Esophagus (tissue), 2 donors: Measurements from ENCODE around the gene SH3RF2. TPM values are rescaled to one million over a fixed set of nuclear protein-coding genes. Genes with fewer than 3 reads are reported as not detected.

Experiments
- H3K27ac ChIP-seq, 2 donors: one replicate each; pipeline ENCODE4 v1.5.1; 2013; ENCODE audit warnings: low read depth in 2 of 2, mild to moderate bottlenecking in 2 of 2, inconsistent platforms in 1 of 2, low read length in 1 of 2, moderate library complexity in 1 of 2
- H3K27me3 ChIP-seq, 2 donors: one replicate each; pipeline ENCODE4 v1.6.1; 2013; ENCODE audit warnings: low read length in 2 of 2, control low read depth in 1 of 2, mild to moderate bottlenecking in 1 of 2; ENCODE audit not compliant: insufficient read depth in 2 of 2, control insufficient read depth in 1 of 2
- H3K36me3 ChIP-seq, 2 donors: one replicate each; pipeline ENCODE4 v1.6.1; 2013; ENCODE audit warnings: low read length in 1 of 2; ENCODE audit not compliant: control insufficient read depth in 2 of 2, insufficient read depth in 2 of 2
- H3K4me1 ChIP-seq, 2 donors: one replicate each; pipeline ENCODE4 v1.6.1; 2013; ENCODE audit warnings: low read length in 1 of 2; ENCODE audit not compliant: control insufficient read depth in 2 of 2, insufficient read depth in 2 of 2
- H3K4me3 ChIP-seq, 2 donors: one replicate each; pipeline ENCODE4 v1.5.1; 2013; ENCODE audit warnings: low read length in 2 of 2, mild to moderate bottlenecking in 2 of 2, low read depth in 1 of 2, moderate library complexity in 1 of 2
- H3K9me3 ChIP-seq, 2 donors: one replicate each; pipeline ENCODE4 v1.6.1; 2013; ENCODE audit warnings: mild to moderate bottlenecking in 2 of 2, low read depth in 1 of 2, low read length in 1 of 2, moderate library complexity in 1 of 2; ENCODE audit not compliant: control insufficient read depth in 2 of 2, insufficient read depth in 1 of 2
- WGBS, 2 donors: extraction: QIAGEN DNeasy Blood & Tissue Kit; methylation state at CpG; one replicate each; pipeline ENCODE4 v1.1.7; 2013; 5-methylcytosine and 5-hydroxymethylcytosine counted together
- polyA plus RNA-seq, 2 donors: library from polyadenylated mRNA; stranded (reverse); fragments of 200-250 nt; gene quantifications; one replicate each; pipeline ENCODE4 v1.2.3, GENCODE V29; 2013
- donor health status: healthy with polysubstance abuse.
- donor health status: Bipolar disorder and iron deficiency.

Gene SH3RF2
- polyA plus RNA-seq, 2 donors: 24.9 to 43.2 TPM

- no peaks in the 10 kb centered on the region for H3K4me1 ChIP-seq
- no peak overlapping the region for H3K27ac ChIP-seq
- 29 to 90% methylated on average over 2 of the region's 2 CpGs for WGBS, 2 donors
- H3K4me3 ChIP-seq: no peak overlapping the region
- peaks cover 0 to under 1% of the 10 kb centered on the region in 2 donors for H3K36me3 ChIP-seq
- H3K9me3 ChIP-seq: no peaks in the 10 kb centered on the region
- no peaks in the 10 kb centered on the region for H3K27me3 ChIP-seq
These were observed 83.7 kb downstream of the SH3RF2 start for GRCh38 chr5:146020100-146020499.

- Histone ChIP-seq H3K4me3 (no peak overlapping the region), H3K27ac (no peak overlapping the region), H3K9me3 (no peaks in the 10 kb centered on the region), H3K27me3 (no peaks in the 10 kb centered on the region), H3K36me3 (no peaks in the 10 kb centered on the region), H3K4me1 (peaks cover 0 to 6% of the 10 kb centered on the region in 2 donors)
- 91 to 92% methylated on average over 3 of the region's 3 CpGs for WGBS, 2 donors
These were observed 87.7 kb downstream of the SH3RF2 start for GRCh38 chr5:146024034-146024433.

GRCh38 chr5:146025114-146025680 lies 88.8 kb downstream of the SH3RF2 start:
- Histone ChIP-seq H3K36me3 (no peaks in the 10 kb centered on the region), H3K4me3 (no peak overlapping the region), H3K9me3 (no peaks in the 10 kb centered on the region), H3K27me3 (no peaks in the 10 kb centered on the region), H3K4me1 (peaks cover 0 to 6% of the 10 kb centered on the region in 2 donors), H3K27ac (no peak overlapping the region)
- 43 to 52% methylated on average over 4 of the region's 4 CpGs for WGBS, 2 donors

- H3K27me3 ChIP-seq: no peaks in the 10 kb centered on the region
- no peak overlapping the region for H3K27ac ChIP-seq
- no peak overlapping the region for H3K4me3 ChIP-seq
- H3K4me1 ChIP-seq: peaks cover 0 to 6% of the 10 kb centered on the region in 2 donors
- H3K36me3 ChIP-seq: no peaks in the 10 kb centered on the region
- no peaks in the 10 kb centered on the region for H3K9me3 ChIP-seq
- WGBS, 2 donors: 41 to 45% methylated on average over 1 of the region's 1 CpG
These were observed 89.3 kb downstream of the SH3RF2 start for GRCh38 chr5:146025681-146026080.

GRCh38 chr5:146026307-146027010 lies 90.1 kb downstream of the SH3RF2 start:
- Histone ChIP-seq H3K27ac (peak overlapping the region; percentile 57 to 90), H3K4me1 (peaks cover 0 to 6% of the 10 kb centered on the region in 2 donors)
- WGBS, 2 donors: 77 to 83% methylated on average over 8 of the region's 8 CpGs

GRCh38 chr5:146027751-146028150 lies 91.4 kb downstream of the SH3RF2 start:
- Histone ChIP-seq H3K9me3 (no peaks in the 10 kb centered on the region), H3K27ac (peak overlapping the region; percentile 62 to 90), H3K4me3 (no peak overlapping the region), H3K36me3 (no peaks in the 10 kb centered on the region), H3K27me3 (no peaks in the 10 kb centered on the region), H3K4me1 (peaks cover 0 to 6% of the 10 kb centered on the region in 2 donors)
- 47 to 57% methylated on average over 10 of the region's 10 CpGs for WGBS, 2 donors

More at GRCh38 chr5:146026307-146027010, 90.1 kb downstream of the SH3RF2 start:
- Histone ChIP-seq H3K9me3 (no peaks in the 10 kb centered on the region), H3K4me3 (no peak overlapping the region), H3K36me3 (no peaks in the 10 kb centered on the region), H3K27me3 (no peaks in the 10 kb centered on the region)

- no peak overlapping the region for H3K27ac ChIP-seq
- 74 to 75% methylated on average over 3 of the region's 3 CpGs for WGBS, 2 donors
These were observed 96.5 kb downstream of the SH3RF2 start for GRCh38 chr5:146032911-146033310.

GRCh38 chr5:146034127-146034526 lies 97.7 kb downstream of the SH3RF2 start:
- H3K4me1 ChIP-seq: no peaks in the 10 kb centered on the region
- no peak overlapping the region for H3K4me3 ChIP-seq
- 71 to 81% methylated on average over 2 of the region's 2 CpGs for WGBS, 2 donors
- no peaks in the 10 kb centered on the region for H3K27me3 ChIP-seq
- no peaks in the 10 kb centered on the region for H3K36me3 ChIP-seq
- H3K9me3 ChIP-seq: no peaks in the 10 kb centered on the region
- no peak overlapping the region for H3K27ac ChIP-seq

More at GRCh38 chr5:146032911-146033310, 96.5 kb downstream of the SH3RF2 start:
- Histone ChIP-seq H3K36me3 (no peaks in the 10 kb centered on the region), H3K4me1 (peaks cover 0 to 6% of the 10 kb centered on the region in 2 donors), H3K4me3 (no peak overlapping the region), H3K27me3 (no peaks in the 10 kb centered on the region), H3K9me3 (no peaks in the 10 kb centered on the region)

GRCh38 chr5:146034605-146035004 lies 98.2 kb downstream of the SH3RF2 start:
- WGBS, 2 donors: 68 to 93% methylated on average over 4 of the region's 4 CpGs

GRCh38 chr5:146039420-146039819 lies 103.0 kb downstream of the SH3RF2 start:
- peaks cover 0 to 3% of the 10 kb centered on the region in 2 donors for H3K36me3 ChIP-seq
- H3K4me1 ChIP-seq: peaks cover 2 to 14% of the 10 kb centered on the region in 2 donors
- H3K27me3 ChIP-seq: no peaks in the 10 kb centered on the region
- 61 to 95% methylated on average over 3 of the region's 3 CpGs for WGBS, 2 donors
- no peaks in the 10 kb centered on the region for H3K9me3 ChIP-seq
- H3K4me3 ChIP-seq: no peak overlapping the region
- no peak overlapping the region for H3K27ac ChIP-seq

More at GRCh38 chr5:146034605-146035004, 98.2 kb downstream of the SH3RF2 start:
- H3K9me3 ChIP-seq: no peaks in the 10 kb centered on the region
- H3K36me3 ChIP-seq: no peaks in the 10 kb centered on the region
- no peak overlapping the region for H3K4me3 ChIP-seq
- no peak overlapping the region for H3K27ac ChIP-seq
- H3K27me3 ChIP-seq: no peaks in the 10 kb centered on the region
- H3K4me1 ChIP-seq: no peaks in the 10 kb centered on the region
